ENCODE results near the gene KLHDC3. TPM values are rescaled to one million over a fixed set of nuclear protein-coding genes. Genes with fewer than 3 reads are reported as not detected.

The KLHDC3 gene
- total RNA-seq, 1 experiment from 2014 or later: 30.6 TPM

DNA sequence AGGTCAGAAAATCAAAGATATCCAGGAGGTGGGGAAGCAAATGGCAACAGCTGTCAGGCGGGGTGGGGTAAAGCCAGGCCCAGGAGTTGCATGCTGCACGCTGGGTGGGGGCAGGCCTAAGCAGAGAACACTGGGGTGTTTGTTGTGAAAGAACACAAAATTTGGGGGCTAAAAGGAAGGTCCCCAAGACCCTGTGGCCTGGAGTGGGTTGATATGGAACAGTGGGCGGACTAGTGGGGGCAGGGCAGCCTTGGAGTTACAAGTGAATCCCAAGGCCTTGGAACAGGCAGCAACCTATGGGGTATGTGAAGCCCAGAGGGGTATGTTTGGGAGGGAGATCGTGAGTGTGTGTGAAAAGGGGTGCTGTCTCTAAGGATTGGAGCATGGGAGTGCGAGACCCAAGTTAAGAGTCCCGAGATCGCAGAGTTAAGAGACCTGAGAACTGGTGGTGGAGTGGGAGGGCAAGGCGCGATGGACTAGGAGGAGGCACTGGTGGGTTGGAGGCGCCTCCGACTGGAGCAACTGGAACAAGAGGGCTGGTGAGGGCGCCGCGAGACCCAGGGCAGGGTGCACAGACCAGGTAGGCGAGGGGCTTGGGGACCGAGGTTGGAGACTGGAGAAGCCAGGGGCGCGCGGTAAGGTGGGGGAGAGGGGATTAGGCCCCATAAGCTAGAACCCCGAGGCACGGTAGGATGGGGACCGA, 38.9 kb downstream of the KLHDC3 start:
- DNase-seq (ENCODE audit: extremely low read depth, low read depth): no peak

DNA sequence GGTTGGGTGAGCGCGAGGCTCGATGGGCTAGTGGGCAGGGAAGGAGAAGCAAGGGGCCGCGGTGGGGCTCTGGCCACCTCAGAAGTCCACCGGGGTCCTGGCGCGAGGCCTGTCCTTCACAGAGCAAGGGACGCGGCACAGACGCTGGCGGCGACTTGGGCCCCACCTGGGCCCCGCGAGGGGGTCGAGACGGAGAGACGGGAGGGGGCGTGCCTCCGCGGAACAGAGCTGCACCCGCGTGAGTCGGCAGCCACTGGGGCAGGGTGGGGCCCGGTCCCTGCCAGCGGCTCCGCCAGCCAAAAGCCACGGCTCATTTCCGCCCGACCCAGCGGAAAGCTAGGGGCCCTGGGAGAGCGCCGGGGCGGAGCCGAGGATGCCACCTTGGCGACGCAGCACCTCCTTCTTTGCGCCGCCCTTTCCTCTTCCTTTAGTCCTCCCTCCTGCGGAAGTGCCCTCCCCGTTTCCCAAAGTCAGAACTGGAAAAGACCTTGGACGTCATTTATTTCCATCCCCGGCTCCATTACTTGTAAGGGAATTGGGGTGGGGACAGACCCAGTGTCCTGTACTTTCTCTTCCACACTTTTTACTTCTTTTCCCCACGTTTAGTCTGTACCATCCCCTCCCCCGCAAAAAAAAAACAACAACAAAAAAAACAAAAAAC, 39.6 kb downstream of the KLHDC3 start, which contains the start of gene CUL7:
TSS of gene CUL7 (minus strand) at position 307 of the 661 bp plus-strand sequence. CDS start 1,063 bp downstream, outside the sequence.
- peak; percentile 90 for DNase-seq (ENCODE audit: extremely low read depth, low read depth)

DNA sequence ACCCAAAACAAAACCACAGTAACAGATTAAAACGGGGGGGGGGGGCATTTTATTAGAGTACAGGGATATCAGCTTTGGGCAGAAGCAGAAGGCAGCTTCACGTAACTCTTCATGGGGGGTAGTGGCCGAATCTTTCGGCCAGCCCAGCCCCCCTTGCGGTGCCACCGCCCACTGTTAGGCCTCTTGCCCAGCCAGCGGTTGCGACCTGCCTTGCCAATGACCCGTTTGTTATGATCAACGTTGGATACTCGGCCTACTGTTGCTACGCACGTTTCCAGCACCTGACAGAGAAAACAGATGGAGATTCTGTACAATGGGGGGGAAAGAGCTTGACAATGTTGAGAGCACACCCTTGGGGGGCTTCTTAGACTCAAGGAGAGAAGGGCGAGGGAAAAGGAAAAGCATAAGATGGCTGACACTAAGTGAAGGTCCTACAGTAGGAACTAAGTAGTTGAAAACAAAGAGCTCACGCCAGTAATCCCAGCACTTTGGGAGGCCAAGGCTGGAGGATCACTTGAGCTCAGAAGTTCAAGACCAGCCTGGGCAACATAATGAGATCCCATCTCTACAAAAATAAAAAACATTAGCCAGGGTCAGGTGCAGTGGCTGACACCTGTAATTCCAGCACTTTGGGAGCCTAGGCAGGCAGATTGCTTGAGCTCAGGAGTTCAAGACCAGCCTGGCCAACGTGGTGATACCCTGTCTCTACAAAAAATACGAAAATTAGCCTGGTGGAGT, 40.3 kb downstream of the KLHDC3 start:
- DNase-seq (ENCODE audit: extremely low read depth, low read depth): no peak

DNA sequence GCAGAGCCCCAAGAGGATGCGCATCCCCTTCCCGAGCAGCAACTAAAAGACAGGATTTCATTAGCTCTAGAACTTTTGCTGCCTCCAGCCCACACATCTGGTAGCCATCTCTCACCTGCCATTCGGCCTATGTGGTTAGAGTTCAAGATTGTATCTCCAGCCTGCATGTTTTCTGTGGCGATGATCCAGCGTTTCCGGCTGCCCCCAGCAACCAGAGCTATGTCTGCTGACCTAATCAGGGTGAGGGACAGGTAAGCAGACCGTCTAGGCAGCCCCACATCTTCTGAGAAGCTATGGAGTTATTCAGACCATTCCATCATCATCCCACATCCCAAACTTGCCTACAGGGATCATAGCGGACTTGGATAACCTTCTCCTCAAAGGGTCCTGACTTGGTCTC, 41.9 kb downstream of the KLHDC3 start:
- no peak for DNase-seq (ENCODE audit: extremely low read depth, low read depth)

DNA sequence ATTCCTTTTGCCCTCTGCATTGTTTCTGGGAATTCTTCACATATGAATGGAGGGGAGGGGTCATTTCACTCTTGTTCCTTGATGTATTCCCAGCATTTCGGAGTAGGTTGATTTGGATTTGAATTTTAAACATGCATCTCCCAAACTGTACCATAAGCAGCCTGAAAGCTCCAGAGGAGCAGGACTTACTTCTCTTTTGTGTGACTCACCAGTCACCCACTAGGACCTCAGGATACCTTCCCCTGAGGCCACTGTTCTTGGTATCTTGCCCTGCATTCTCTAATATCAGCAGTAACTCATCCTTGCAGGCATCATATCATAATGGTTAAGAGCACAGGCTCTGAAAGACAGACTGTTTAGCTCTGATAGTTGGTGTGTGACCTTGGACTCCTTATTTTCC, 44.5 kb downstream of the KLHDC3 start:
- no peak for DNase-seq (ENCODE audit: extremely low read depth, low read depth)

DNA sequence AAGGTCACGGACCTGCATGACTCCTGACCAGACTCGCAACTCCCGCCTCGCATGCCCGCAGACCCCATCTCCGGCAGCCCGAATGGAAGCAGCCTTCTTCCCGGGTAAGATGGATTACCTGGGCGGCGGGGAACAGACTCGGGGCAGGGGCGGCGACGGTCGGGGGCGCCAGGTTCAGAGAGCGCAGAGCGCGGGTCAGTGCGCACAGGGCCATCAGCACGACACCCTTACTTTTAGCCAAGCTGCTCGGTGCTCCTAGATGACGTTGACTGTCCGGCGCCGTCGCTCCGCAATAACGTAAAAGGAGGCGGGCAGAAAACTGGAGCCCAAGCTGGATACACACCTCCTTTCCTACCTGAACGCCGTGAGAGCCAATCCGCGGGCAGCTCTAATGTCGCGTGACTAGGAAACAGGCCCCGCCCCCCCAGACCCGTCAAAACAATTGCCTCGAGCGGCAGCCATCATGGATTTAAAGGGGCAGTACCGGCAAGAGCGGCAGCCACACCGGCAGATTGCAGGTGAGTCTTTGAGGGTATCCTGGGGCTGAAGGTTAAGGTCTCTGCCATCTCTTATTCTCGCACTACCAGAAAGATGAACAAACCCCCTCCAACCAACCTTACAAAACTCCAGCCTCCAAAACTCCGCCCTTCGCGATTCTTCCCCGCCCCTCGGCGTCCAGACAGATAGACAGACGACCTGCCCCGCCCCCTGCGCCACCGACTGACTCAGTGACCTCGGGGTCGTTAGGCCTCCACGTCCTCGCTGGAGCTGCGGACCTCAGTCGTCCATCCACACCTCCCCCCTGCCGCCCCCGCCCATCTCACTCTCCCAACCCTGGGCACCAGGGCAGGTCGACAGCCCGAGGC, 45.4 kb downstream of the KLHDC3 start, which contains the start of the genes KLC4 and MRPL2:
TSS of gene KLC4 (plus strand) at position 464 of the 866 bp plus-strand sequence. CDS start 1,705 bp downstream, outside the sequence.
TSS of gene MRPL2 (minus strand) at position 267 of the 866 bp plus-strand sequence. CDS start at position 214, 53 bp downstream.
- DNase-seq (ENCODE audit: extremely low read depth, low read depth): peak; percentile 97

DNA sequence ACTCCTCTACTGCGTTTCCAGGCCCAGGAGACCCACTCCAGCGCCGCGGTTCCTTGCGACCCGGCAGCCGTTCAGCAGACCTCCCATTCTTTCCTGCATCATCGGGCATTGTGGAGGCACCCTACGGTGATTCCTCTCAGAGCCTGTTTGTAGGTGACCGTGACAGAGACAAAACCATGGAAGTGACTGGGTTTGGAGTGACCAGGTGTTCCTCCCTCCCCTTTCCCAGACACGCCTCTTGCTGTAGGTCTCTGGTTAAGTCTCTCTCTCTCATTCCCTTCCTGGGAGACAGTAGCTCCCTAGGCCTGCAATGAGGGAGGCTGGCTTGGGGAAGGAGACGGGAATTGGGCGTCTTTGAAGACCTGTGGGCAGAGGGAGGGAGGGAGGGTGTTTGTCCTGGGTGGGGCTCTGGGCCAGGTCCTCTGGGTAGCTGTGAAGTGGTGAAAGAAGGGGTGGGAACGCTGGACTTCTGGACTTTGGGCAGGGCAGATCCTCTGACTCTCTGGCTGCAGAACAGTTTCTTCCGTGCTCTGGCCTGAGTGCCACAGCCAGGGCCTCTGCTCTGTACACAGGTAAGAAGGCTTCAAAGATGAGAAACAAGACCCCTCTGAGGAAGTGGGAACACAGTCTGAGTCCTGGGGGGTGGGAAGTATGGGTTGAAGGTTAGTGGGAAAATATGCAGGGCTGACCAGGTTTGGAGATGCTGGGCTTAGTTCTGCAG, 46.1 kb downstream of the KLHDC3 start:
- no peak for DNase-seq (ENCODE audit: extremely low read depth, low read depth)

DNA sequence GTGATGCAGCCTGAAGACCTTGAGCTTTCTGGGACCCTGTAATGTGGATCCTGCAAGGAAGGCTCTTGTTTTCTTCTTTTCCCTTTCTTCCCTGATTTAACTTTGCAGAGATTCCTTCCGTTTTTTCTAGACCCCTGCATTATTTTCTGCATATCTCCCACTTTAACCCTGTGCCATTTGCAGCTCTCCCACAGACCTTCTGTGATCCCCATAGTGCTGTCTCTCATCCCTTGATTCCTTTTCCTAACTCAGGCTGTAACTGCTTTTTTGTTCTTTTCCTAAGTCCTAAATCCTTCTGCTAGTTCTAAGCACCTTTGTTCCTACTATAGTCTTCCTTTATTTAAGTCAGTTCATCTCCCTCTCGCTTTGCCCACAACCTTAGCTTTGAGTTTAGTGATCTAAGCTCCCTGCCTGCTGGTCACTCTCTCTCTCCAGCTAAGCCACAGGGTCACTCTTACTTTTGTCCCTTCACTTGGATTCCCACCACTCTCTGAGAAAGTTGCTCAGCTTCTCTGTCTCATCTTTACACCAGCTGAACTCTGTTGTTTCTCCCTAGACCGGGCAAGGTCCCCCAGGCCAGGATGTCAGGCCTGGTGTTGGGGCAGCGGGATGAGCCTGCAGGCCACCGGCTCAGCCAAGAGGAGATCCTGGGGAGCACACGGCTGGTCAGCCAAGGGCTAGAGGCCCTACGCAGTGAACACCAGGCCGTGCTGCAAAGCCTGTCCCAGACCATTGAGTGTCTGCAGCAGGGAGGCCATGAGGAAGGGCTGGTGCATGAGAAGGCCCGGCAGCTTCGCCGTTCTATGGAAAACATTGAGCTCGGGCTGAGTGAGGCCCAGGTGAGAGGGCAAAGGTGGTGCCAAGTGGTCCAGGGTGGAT, 46.9 kb downstream of the KLHDC3 start:
- no peak for DNase-seq (ENCODE audit: extremely low read depth, low read depth)

DNA sequence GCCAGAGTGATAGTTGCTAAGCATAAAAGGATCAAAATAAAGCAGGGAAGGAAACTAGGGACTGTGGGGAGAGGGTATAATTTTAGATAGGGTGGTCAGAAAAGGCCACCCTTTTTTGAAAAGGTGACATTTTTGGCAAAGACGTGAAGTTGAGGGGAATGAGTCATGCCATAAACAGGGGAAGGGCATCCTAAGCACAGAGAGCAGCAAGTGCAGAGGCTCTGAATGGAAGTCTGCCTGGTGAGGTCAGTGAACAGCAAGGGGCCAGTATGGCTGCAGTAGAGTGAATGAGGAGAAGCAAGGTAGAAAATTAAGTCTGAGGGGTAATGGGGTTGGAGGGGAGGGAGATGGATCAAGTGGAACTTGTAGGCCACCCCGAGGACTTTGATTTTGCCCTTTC, 47.8 kb downstream of the KLHDC3 start:
- DNase-seq (ENCODE audit: extremely low read depth, low read depth): no peak

DNA sequence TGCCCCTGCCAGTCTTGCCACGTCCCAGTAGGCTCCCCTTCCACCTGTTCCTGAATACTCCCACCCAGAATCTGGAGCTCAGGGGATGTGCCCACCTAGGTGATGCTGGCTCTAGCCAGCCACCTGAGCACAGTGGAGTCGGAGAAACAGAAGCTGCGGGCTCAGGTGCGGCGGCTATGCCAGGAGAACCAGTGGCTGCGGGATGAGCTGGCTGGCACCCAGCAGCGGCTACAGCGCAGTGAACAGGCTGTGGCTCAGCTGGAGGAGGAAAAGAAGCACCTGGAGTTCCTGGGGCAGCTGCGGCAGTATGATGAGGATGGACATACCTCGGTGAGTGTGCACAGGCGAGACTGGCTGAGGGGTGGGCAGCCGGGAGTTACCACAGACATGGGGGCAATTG, 48.8 kb downstream of the KLHDC3 start:
- DNase-seq (ENCODE audit: extremely low read depth, low read depth): no peak

DNA sequence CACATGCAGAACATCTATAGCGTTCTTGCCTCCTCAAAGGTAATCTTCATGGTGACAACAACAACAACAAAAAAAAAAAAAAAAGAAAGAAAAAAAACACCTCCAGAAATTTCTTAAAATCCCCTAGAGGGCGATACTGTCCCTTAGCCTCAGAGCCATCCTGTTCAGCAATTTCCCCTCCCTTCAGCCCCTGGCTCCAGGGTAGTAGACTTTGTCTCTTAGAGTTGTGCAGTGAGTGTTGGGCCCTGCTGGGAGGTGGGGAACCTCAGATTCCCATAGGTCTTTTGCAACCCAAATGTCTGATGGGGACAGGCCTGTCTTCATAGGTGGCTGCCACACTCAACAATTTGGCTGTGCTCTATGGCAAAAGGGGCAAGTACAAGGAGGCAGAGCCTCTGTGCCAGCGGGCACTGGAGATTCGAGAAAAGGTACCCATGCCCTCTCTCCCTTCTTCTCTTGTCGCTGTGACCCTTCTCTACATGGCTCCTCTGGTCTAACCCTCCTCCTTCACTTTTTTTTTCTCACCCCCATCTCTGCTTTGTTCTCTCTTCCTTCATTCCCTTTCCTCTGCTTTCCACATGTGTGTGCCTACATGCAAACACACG, 56.1 kb downstream of the KLHDC3 start:
- DNase-seq (ENCODE audit: extremely low read depth, low read depth): peak; percentile 24

Other genes with a start within 250 kb of the KLHDC3 start
- 7.1 and 7.3 TPM in 2 replicates for gene BICRAL, start 232.2 kb upstream of the KLHDC3 start, total RNA-seq (2014; rRNA removed; shearing (Covaris generic))
- gene RPL7L1, start 134.6 kb upstream of the KLHDC3 start, total RNA-seq (2014; rRNA removed; shearing (Covaris generic)): 156 and 159 TPM in 2 replicates
- gene PTCRA, start 98.2 kb upstream of the KLHDC3 start, total RNA-seq (2014; rRNA removed; shearing (Covaris generic)): not detected in 2 replicates
- gene CNPY3, start 84.8 kb upstream of the KLHDC3 start, total RNA-seq (2014; rRNA removed; shearing (Covaris generic)): 25.7 and 29.8 TPM in 2 replicates
- gene GNMT, start 53.5 kb upstream of the KLHDC3 start, total RNA-seq (2014; rRNA removed; shearing (Covaris generic)): not detected in 2 replicates
- gene PEX6, start 35.1 kb upstream of the KLHDC3 start, total RNA-seq (2014; rRNA removed; shearing (Covaris generic)): 22.2 and 22.4 TPM in 2 replicates
- gene PPP2R5D, start 29.7 kb upstream of the KLHDC3 start, total RNA-seq (2014; rRNA removed; shearing (Covaris generic)): 34.8 and 35.7 TPM in 2 replicates
- gene MEA1, start 303 bp upstream of the KLHDC3 start, total RNA-seq (2014; rRNA removed; shearing (Covaris generic)): 38.0 and 45.9 TPM in 2 replicates
- gene RRP36, start 7.4 kb downstream of the KLHDC3 start, total RNA-seq (2014; rRNA removed; shearing (Covaris generic)): 45.6 and 53.3 TPM in 2 replicates
- gene CUL7, start 39.6 kb downstream of the KLHDC3 start, total RNA-seq (2014; rRNA removed; shearing (Covaris generic)): 7.0 and 8.2 TPM in 2 replicates
- gene MRPL2, start 45.2 kb downstream of the KLHDC3 start, total RNA-seq (2014; rRNA removed; shearing (Covaris generic)): 24.6 and 38.1 TPM in 2 replicates
- 9.6 and 10.1 TPM in 2 replicates for gene KLC4, start 45.4 kb downstream of the KLHDC3 start, total RNA-seq (2014; rRNA removed; shearing (Covaris generic))
- 1.2 and 1.3 TPM in 2 replicates for gene PTK7, start 62.1 kb downstream of the KLHDC3 start, total RNA-seq (2014; rRNA removed; shearing (Covaris generic))
- gene SRF, start 157.0 kb downstream of the KLHDC3 start, total RNA-seq (2014; rRNA removed; shearing (Covaris generic)): 16.4 and 21.1 TPM in 2 replicates
- 16.4 and 20.8 TPM in 2 replicates for gene CUL9, start 167.9 kb downstream of the KLHDC3 start, total RNA-seq (2014; rRNA removed; shearing (Covaris generic))
- 105 and 114 TPM in 2 replicates for gene DNPH1, start 215.2 kb downstream of the KLHDC3 start, total RNA-seq (2014; rRNA removed; shearing (Covaris generic))
- not detected in 2 replicates for gene TTBK1, start 229.2 kb downstream of the KLHDC3 start, total RNA-seq (2014; rRNA removed; shearing (Covaris generic))

All from NCI-H460 (cell line).